Measurements from ENCODE around the gene BCORL1.

Gene BCORL1

DNA sequence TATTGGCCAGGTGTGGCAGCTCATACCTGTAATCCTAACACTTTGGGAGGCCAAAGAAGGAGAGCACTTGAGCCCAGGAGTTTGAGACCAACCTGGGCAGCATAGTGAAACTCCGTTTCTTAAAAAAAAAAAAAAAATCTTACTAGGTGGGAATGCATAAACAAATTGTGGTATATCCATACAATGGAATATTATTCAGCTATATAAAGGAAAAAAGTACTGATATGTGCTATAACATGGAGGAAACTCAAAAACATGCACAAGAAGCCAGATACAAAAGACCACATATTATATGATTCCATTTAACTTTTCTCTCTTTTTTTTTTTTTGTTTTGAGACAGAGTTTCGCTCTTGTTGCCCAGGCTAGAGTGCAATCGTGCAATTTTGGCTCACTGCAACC is 13.5 kb upstream of the BCORL1 start:
- no peak for DNase-seq

DNA sequence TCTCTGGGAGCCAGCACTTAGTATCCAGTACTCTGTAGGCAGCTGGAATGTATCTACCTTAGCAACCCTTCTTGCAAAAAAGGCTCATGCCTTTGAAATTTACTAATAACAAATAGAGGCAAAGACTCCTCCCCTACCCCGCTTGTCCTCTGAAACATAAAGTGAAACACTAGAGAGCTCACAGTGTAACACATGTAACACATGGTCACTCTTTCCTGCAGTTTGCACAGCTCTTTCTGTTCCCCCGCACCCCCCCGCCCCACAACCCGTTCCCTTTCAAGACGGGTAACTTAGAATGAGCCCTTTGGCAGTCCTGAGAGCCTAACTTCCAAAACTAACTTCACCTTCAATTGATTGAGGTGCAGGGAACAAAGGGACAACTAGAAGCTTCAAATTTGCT is 6.0 kb upstream of the BCORL1 start:
- no peak for DNase-seq

DNA sequence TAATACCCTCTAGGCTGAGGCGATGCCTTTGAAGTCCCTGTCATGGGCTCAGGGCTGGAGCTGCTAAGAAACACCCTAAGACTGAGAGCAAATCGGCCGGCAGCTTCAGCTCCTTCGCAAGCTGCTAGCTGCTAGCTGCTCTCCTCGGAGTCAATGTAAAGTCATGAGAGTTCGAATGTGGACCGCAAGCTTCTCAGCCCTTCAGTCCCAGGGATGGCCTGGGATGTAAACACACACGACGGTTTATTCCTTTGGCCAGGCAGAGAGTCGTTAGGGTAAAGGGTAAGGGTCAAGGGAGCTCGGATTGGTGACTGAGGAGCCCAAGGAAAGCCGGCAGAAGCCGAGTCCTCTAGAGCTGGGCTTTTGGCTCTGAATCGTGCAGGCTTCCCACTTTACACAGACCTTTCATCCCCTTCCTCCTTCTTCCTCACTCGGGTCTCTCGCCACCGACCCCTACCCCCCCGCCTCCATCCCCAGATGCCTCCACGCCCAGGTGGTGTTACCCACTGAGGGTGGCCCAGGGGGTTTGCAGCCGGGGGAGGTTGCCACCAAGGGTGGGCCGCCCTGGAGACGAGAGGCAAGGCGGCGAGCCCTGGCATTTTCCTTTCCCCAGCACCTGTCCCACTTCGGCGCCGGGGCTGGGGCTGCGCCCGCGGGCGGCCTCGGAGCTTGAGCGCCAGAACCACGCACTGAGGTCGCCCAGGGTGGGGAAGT is 3.1 kb upstream of the BCORL1 start:
- no peak for DNase-seq

DNA sequence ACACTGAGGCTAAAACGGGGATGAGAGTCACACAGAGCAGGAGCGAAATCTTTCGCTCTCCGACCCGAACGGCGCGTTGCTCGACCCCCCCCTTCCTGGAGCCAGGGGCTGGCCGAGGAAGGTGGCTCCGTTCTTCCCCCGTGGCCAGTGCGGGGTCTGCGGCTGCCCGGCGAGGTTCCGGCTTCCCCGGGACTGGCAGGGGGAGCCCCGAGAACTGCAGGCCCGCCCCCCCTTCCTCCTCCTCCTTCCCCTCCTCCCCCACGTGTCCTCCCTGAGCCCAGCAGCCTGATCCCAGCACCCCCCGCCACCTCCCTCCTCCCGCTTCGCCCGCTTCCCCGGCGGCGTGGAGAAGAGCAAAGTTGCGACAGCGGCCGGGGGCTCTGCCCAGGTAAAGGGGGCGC is 2.4 kb upstream of the BCORL1 start:
- DNase-seq, result no peak

DNA sequence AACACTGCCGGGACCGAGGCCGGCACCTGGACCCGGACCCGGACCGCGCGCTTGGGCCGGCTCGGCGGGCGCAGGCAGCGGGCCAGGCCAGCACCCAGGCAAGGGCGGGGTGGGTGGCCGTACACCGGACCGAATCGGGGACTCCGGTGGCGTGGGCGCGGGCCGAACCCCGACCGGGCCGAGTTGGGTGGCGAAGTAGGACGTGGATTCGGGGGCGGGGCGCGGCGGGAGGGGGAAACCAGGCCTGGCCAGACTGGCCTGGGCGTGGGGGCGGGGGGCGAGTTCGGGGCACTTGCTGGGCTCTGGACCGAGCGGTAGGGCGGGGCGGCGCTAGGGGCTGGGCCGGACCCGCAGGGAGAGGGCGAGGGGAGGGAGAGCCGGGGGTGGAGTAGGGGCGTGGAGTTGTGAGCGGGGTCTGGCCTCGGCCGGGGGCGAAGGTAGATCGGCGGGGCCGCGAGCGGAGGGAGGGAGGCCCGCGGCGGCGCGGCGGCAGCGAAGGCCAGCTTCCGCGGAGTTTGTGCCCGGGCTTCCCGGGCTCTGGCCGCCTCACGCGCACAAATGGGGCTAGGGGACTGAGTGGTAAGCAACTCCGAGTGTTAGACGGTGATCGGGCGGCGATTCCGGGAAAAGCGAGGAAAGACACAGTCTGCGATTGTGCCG is 1.8 kb upstream of the BCORL1 start:
- DNase-seq, result no peak

DNA sequence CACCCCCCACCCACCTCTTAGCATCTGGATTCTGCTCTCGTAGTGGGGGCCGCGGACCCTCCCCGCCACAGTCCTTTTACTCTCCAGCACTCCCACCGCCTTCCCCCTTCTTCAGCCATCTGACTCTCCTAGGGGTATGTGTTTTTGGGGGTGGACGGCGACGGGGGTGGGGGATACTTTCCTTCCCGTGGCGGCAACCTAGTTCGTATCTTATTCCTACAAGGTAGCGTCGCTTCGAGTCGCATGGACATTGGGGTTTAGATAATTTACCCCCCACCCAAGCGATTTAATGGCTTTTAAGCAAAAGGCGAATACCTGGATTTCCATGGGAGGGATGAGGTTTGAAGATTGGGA is 1.3 kb upstream of the BCORL1 start:
- DNase-seq, result no peak

DNA sequence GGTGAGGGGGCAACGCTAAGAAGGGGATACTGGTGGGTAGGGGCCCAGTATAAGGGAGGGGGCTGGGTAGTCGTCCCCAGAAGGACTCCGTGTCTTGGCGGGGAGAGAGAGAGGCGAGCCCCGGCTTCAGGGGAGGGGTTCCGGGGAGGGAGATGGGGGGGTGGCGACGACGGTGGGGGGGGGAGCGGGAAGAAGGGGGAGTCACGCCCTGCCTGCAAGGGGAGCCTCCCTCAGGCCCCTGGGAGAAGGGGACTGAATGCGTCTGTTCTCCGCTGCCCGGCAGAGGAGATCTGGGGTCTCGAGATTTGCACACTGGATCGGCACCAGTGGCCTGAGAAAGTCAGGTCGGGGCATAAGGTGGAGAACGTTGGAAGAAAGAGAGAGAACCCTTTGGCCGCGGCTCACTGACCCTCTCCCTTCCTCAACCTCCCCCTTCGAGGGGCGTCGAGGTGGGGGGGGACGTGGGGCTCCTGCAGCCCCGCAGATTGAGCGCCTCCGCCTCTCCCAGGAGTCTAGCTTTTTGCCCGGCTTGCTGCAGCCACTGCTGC is 609 bp upstream of the BCORL1 start:
- no peak for DNase-seq

DNA sequence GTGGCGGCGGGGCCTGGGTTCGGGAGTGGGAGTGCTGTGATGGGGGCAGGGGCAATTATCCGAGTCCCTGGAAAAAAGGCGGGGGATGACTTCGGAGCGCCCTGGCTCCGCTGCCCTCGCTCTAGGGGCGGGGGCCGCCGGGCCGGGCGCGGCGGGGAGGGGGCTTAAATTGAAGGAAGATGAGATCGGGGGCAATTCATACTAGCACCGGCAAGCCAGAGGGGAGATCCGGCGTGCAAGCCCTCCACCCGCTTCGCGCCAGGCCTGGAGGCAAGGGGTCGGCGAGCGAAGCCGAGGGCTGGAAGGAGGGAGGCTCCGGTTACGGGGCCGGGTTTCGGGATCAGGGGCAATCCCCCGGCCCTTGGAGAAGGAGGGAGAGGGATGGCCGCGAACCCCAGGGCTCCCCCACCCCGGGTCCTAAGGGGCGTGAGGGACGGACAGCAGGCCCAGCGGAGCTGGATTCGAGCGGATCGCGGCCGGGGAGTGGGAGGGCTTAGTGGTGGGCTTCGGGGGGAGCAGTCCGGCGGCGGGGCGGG is 1.2 kb downstream of the BCORL1 start:
- DNase-seq, result no peak

DNA sequence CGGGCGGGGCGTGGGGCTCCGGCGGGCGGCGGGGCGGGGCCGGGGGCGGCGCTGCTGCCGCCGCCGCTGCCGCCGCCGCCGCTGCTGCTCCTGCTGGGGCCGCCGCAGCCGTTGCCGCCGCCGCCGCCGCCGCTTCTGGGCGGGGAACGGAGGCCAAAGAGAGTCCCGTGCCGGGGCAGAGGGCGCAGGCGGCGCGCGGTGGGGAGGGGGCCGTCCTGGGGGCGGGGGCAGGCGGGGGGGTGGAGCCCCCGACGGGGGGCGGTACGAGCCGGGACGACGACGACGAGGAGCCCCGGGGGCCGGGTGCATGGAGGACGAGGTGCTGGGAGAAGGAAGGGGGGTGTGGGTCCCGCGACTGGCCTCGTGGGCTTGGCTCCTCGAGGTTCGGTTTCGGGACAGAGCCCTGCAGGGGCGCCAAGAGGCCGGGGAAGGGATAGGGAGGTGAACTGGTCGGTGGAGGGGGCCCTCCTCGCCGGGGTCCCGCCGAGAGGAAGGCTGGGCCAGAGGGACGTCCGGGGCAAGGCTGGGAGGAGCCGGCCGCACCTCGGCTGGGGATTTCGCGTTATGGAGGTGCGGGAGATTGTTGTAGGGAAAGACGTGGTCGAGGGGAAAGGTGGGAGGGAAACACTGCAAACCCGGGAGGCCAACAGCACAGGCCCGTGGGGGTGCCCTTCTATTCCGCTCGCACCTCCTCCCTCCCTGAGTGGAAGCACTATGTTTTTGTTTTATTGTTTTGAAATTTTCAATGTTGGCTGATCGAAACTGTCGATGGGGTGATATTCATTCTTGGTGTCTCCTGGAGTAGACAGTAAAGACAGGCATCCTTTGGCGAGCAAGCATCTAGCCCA is 1.9 kb downstream of the BCORL1 start:
- DNase-seq, result no peak

DNA sequence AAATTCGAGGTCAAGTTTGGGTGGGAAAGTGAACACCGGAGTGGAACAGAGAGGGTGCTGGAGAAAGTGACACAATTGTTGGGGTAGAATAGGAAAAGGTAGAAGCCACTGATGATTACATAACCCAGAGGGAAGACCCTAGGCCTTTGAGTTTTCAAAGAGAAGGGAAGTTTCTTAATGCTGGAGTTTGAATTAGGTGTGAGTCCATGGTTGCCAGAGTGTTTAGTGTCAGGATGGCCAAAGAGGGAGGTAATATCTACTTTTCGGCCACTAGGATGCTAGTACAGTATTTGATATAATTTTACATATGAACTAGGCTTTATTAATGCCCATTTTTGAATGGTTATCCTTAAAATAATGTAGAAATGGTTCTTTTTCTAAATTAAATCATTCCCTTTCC is 5.4 kb downstream of the BCORL1 start:
- no peak for DNase-seq

DNA sequence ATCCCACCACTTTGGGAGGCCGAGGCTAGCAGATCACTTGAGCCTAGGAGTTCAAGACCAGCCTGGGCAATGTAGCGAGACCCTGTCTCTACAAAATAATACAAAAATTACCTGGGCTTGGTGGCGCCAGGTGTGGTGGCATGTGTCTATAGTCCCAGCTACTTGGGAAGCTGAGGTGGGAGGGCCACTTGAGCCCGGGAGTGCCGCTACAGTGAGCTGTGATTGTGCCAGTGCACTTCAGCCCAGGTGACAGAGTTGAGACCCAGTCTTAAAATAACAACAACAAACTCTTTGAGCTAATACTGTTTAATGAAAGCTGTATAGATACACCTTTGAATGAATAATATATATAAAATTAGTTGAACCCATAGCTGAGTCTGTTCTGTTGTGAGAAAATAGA is 9.7 kb downstream of the BCORL1 start:
- no peak for DNase-seq

DNA sequence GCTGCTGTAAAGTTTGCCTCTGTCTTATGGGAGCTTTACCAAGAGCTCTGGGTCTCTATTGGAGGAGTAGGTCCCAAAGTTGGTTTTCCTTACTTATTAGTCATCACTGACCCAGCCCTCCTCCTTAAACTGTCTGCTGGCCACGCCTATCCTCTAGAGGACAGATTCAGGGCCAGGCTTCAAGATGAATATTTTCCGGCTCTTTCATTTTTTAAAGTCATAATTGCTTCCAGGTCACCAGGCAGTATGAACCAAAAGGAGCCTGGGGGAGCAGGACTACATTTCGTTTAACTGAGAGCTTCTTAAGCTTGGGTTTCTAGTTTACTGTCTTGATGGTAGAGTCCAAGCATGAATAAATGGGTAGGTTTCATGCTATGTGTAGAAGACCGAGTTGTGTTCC is 13.7 kb downstream of the BCORL1 start:
- DNase-seq, result no peak

DNA sequence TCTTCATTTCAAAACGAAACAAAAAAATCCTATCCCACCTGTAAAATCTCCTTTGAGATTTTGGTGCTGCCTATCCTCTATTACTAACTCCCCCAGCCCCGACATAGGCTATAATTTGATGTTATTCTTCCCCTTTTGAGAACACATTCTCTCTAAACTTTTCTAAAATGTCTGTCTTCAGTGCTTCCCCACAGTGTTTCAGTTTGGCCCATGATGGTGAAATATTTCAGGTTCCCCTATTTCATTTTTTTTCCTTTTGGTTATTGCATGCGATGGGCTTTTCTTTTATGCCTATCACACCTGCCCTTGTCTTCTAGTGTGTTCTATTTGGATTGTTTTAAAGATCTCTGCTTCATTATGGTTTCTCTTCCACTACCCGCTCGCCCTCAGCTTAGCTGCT is 14.7 kb downstream of the BCORL1 start:
- DNase-seq, result no peak

DNA sequence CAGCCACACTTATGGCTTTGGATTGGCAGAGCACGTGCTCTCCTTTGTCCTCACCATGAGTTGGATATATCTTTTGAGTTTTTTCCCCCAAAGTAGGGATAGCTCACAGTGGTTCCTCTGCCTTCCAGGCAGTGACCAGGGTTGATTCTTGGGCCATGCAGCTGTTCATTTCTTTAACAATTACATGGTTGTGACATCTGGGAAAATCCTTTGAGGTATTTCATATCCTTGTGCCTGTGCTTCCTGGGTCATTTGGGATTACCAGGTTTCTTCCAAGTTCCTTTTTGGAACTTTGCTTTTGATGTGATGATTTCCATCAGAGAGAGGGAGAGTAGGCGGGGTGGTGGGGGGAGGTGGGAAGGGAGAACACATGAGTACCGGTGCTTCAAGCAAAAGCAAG is 15.6 kb downstream of the BCORL1 start:
- DNase-seq, result no peak

DNA sequence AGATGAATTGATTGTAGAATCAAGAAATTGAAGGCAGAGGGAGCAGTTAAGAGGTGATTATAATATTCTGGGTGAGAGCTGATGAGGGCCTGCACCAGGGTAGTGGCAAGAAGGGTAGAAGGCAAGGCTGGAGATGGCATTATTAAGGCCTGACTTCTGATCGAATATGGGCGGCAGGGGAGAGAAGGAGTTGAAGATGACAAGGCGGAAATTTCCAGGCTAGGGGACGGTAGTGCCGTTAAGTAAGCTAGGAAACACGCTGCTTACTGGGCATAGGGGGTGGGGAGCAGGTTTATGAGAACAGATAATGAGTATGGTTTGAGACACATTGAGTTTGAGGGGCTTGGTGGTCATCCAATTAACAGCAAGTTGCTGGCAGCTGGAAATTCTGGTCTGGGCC is 19.5 kb downstream of the BCORL1 start:
- no peak for DNase-seq

DNA sequence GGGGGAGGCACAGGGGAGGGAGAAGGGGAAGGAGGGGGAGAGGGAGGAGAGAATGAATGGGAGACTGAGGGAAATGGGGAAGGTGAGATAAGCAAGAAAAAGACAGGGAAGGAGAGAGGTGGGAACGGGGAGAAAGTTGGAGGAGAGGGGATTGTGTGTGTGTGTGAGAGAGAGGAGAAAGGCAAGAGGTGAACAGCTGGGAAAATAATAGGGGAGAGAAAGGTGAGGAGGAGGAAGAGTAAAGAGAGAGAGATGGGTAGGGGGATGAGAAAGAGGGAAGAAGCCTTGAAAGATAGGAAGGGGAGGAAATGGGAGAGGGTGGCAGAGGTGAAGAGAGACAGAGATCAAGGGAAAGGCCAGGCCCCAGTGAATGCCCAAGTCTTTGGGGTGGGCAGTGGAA is 20.1 kb downstream of the BCORL1 start:
- DNase-seq, result no peak

DNA sequence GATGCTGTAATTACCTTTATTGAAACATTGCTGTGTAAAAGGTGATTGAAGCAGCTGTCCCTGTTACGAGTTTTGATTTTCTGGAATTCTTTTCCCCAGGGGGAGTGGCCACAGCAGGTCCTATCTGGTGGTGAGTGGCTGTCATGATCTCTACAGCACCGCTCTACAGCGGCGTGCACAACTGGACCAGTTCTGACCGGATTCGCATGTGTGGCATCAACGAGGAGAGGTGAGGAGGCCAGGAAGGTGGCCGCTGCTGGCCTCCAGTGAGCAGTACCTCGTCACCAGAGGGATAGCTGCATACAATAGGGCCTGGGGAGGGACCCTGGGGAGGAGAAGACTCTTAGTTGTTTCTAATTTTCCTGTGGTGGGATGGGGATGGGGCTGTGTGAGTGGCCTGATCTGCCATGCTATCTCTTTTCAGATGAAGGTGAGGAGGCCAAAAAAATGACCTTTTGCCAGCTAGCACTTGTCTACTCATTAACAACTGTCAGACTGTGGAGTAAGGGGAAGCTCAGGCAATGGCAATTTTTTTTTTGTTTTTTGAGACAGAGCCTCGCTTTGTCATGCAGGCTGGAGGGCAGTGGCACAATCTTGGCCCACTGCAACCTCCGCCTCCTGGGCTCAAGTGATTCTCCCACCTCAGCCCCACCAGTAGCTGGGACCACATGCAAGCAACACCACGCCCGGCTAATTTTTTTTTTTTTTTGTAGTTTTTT is 22.8 kb downstream of the BCORL1 start:
- DNase-seq, result no peak

DNA sequence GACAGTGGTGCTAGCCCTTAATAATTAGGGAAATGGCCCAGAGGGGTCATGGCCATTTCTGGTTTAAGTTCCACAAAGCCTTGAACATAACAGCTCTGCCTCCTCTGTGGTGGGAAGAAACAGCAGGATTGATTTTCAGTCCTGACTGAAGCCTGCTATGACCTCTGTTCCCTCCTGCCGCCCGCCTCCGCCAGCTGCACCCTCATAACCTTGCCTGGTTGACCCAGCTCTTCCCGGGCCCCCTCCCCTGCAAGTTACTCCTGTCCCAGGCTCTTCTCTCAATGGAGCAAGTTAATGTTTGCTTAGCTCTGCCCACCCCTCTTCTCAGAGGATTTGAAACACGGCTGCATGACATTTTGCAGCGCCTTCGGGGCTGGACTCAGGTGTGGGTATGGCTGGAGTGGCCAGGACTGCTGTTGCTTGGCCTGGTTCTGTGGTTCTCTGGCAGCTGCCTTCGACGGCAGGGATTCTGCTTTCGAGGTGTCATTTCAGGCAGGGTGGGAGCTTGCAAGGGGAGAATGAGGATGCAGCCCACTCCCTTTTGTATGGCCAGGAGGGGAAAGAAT is 27.3 kb downstream of the BCORL1 start:
- no peak for DNase-seq

DNA sequence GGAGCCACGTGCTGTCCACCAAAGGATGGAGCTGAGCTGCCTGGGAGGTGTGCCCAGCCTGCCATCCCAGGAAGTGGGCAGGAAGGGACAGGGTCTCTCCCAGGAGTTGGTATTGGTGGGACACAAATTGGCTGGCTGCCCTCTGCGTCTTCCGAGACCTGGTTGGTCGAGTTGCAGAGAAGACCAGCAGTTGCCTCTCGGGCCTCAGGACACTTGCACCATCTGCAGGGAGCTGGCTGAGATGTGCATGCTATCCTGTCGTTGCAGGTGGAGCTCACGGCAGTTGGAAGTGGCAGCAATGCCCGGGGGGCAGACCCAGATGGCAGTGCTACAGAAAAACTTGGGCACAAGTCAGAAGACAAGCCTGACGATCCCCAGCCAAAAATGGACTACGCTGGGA is 30.2 kb downstream of the BCORL1 start:
- DNase-seq, result no peak

DNA sequence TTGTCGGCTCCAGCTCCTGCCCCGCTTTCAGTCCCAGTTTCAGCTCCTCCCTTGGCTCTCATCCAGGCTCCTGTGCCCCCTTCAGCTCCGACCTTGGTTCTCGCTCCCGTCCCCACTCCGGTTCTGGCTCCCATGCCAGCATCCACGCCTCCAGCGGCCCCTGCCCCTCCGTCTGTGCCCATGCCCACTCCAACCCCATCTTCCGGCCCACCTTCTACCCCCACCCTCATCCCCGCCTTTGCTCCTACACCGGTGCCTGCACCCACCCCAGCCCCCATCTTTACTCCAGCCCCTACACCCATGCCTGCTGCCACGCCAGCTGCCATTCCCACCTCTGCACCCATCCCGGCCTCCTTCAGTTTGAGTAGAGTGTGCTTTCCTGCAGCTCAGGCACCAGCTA is 31.2 kb downstream of the BCORL1 start:
- no peak for DNase-seq

DNA sequence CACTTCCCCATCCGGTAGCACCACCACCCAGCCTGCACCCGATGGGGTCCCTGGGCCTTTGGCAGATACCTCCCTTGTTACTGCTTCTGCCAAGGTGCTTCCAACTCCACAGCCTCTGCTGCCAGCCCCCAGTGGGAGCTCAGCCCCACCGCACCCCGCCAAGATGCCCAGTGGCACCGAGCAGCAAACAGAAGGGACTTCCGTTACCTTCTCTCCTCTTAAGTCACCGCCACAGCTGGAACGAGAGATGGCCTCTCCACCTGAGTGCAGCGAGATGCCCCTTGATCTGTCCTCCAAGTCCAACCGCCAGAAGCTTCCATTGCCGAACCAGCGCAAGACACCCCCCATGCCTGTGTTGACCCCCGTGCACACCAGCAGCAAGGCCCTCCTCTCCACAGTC is 31.9 kb downstream of the BCORL1 start:
- no peak for DNase-seq

DNA sequence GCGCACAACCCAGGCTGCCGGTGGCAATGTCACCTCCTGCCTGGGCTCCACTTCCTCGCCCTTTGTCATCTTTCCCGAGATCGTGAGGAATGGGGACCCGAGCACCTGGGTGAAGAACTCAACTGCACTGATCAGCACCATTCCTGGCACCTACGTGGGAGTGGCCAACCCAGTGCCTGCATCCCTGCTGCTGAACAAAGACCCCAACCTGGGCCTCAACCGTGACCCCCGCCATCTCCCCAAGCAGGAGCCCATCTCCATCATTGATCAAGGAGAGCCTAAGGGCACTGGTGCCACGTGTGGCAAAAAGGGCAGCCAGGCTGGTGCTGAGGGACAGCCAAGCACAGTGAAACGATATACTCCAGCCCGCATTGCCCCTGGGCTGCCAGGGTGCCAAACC is 32.3 kb downstream of the BCORL1 start:
- no peak for DNase-seq

DNA sequence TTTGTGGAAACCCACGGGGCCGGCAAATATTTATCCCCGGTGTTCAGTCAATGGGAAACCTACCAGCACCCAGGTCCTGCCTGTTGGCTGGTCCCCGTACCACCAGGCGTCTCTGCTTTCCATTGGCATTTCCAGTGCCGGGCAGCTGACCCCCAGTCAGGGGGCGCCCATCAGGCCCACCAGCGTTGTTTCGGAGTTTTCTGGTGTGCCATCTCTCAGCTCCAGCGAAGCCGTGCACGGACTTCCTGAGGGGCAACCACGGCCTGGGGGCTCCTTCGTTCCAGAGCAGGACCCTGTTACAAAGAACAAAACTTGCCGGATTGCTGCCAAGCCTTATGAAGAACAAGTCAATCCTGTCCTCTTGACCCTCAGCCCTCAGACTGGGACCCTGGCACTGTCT is 32.7 kb downstream of the BCORL1 start:
- DNase-seq, result no peak
